ENCODE measurements around the gene HLA-A. TPM values are rescaled to one million over a fixed set of nuclear protein-coding genes. Genes with fewer than 3 reads are reported as not detected.

HLA-A gene
- total and polyA plus RNA-seq, 2 donors, result 741 to 1,655 TPM

DNA sequence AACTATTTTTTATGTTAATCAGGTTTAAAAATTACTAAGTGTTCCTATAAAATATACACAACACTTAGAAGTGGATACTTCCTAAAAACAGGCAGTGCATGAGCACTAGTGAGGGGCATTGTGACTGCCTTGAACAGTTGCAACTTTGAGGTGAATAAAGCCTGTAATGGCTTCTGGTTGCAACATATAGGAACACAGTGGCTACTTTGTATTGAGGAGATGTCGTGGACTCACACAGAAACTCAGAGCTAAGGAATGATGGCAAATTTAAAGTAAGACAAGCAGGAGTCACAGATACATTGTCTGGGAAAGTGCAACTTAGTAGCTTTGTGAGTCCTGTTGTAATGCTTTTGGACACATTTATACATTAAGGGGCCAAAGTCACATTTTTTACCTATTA, 861 bp upstream of the HLA-A start:
- H3K4me3 ChIP-seq (ENCODE audit: low read length in 2 of 2), result peak overlapping the region; percentile 62 to 95
- peak in 1 of 9 donors; percentile 31 for DNase-seq (ENCODE audit: low read depth in 6 of 9, low spot score in 9 of 9)
- peaks cover 5 to 17% of the 10 kb centered on the region in 2 donors for H3K4me1 ChIP-seq (ENCODE audit: control insufficient read depth in 2 of 2, insufficient read depth in 2 of 2, low read length in 2 of 2)
- no peaks in the 10 kb centered on the region for H3K27me3 ChIP-seq (ENCODE audit: control insufficient read depth in 2 of 2, insufficient read depth in 1 of 2, low read length in 1 of 2)
- peaks cover 13 to 29% of the 10 kb centered on the region in 2 donors for H3K36me3 ChIP-seq (ENCODE audit: control insufficient read depth in 2 of 2, insufficient read depth in 2 of 2, low read length in 1 of 2)
- WGBS, result 19% methylated on average over 1 of the region's 1 CpG
- no peaks in the 10 kb centered on the region for H3K9me3 ChIP-seq (ENCODE audit: control insufficient read depth in 2 of 2, insufficient read depth in 1 of 2, low read length in 1 of 2)
- peak overlapping the region; percentile 77 to 89 for H3K27ac ChIP-seq (ENCODE audit: low read depth in 1 of 2, low read length in 1 of 2)

DNA sequence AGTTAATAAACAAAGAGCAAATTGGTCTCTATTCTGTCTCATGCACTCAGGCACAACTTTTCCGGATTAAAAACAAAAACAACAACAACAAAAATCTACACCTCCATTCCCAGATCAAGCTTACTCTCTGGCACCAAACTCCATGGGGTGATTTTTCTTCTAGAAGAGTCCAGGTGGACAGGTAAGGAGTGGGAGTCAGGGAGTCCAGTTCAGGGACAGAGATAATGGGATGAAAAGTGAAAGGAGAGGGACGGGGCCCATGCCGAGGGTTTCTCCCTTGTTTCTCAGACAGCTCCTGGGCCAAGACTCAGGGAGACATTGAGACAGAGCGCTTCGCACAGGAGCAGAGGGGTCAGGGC, 437 bp upstream of the HLA-A start:
- Histone ChIP-seq H3K27ac (ENCODE audit: low read depth in 1 of 2, low read length in 1 of 2) (peak overlapping the region; percentile 77 to 89), H3K9me3 (ENCODE audit: control insufficient read depth in 2 of 2, insufficient read depth in 1 of 2, low read length in 1 of 2) (no peaks in the 10 kb centered on the region), H3K4me1 (ENCODE audit: control insufficient read depth in 2 of 2, insufficient read depth in 2 of 2, low read length in 2 of 2) (peaks cover 5 to 17% of the 10 kb centered on the region in 2 donors), H3K27me3 (ENCODE audit: control insufficient read depth in 2 of 2, insufficient read depth in 1 of 2, low read length in 1 of 2) (no peaks in the 10 kb centered on the region), H3K36me3 (ENCODE audit: control insufficient read depth in 2 of 2, insufficient read depth in 2 of 2, low read length in 1 of 2) (peaks cover 13 to 32% of the 10 kb centered on the region in 2 donors), H3K4me3 (ENCODE audit: low read length in 2 of 2) (peak overlapping the region; percentile 62 to 95)
- DNase-seq (ENCODE audit: low read depth in 6 of 9, low spot score in 9 of 9), result peak in 1 of 9 donors; percentile 26
- 8% methylated on average over 5 of the region's 5 CpGs for WGBS

DNA sequence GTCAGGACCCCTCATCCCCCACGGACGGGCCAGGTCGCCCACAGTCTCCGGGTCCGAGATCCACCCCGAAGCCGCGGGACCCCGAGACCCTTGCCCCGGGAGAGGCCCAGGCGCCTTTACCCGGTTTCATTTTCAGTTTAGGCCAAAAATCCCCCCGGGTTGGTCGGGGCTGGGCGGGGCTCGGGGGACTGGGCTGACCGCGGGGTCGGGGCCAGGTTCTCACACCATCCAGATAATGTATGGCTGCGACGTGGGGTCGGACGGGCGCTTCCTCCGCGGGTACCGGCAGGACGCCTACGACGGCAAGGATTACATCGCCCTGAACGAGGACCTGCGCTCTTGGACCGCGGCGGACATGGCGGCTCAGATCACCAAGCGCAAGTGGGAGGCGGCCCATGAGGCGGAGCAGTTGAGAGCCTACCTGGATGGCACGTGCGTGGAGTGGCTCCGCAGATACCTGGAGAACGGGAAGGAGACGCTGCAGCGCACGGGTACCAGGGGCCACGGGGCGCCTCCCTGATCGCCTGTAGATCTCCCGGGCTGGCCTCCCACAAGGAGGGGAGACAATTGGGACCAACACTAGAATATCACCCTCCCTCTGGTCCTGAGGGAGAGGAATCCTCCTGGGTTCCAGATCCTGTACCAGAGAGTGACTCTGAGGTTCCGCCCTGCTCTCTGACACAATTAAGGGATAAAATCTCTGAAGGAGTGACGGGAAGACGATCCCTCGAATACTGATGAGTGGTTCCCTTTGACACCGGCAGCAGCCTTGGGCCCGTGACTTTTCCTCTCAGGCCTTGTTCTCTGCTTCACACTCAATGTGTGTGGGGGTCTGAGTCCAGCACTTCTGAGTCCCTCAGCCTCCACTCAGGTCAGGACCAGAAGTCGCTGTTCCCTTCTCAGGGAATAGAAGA, 978 bp downstream of the HLA-A start:
- Histone ChIP-seq H3K4me1 (ENCODE audit: control insufficient read depth in 2 of 2, insufficient read depth in 2 of 2, low read length in 2 of 2) (peaks cover 5 to 17% of the 10 kb centered on the region in 2 donors), H3K9me3 (ENCODE audit: control insufficient read depth in 2 of 2, insufficient read depth in 1 of 2, low read length in 1 of 2) (no peaks in the 10 kb centered on the region), H3K36me3 (ENCODE audit: control insufficient read depth in 2 of 2, insufficient read depth in 2 of 2, low read length in 1 of 2) (peaks cover 13 to 41% of the 10 kb centered on the region in 2 donors), H3K4me3 (ENCODE audit: low read length in 2 of 2) (peak overlapping the region; percentile 62 to 95), H3K27ac (ENCODE audit: low read depth in 1 of 2, low read length in 1 of 2) (peak overlapping the region; percentile 66 to 97), H3K27me3 (ENCODE audit: control insufficient read depth in 2 of 2, insufficient read depth in 1 of 2, low read length in 1 of 2) (no peaks in the 10 kb centered on the region)
- DNase-seq (ENCODE audit: low read depth in 6 of 9, low spot score in 9 of 9), result peak in 1 of 9 donors; percentile 12
- 29% methylated on average over 58 of the region's 58 CpGs for WGBS

GRCh38 chr6:29945281-29945820, 3.0 kb downstream of the HLA-A start:
- peaks cover 5 to 17% of the 10 kb centered on the region in 2 donors for H3K4me1 ChIP-seq (ENCODE audit: control insufficient read depth in 2 of 2, insufficient read depth in 2 of 2, low read length in 2 of 2)
- H3K9me3 ChIP-seq (ENCODE audit: control insufficient read depth in 2 of 2, insufficient read depth in 1 of 2, low read length in 1 of 2), result no peaks in the 10 kb centered on the region
- peaks cover 15 to 56% of the 10 kb centered on the region in 2 donors for H3K36me3 ChIP-seq (ENCODE audit: control insufficient read depth in 2 of 2, insufficient read depth in 2 of 2, low read length in 1 of 2)
- no peak overlapping the region for H3K27ac ChIP-seq (ENCODE audit: low read depth in 1 of 2, low read length in 1 of 2)
- no peaks in the 10 kb centered on the region for H3K27me3 ChIP-seq (ENCODE audit: control insufficient read depth in 2 of 2, insufficient read depth in 1 of 2, low read length in 1 of 2)
- WGBS, result 87% methylated on average over 4 of the region's 4 CpGs
- peak overlapping the region in 1 of 2 donors; percentile 14 for H3K4me3 ChIP-seq (ENCODE audit: low read length in 2 of 2)
- no peak for DNase-seq (ENCODE audit: low read depth in 6 of 9, low spot score in 9 of 9)

- 95% methylated on average over 6 of the region's 6 CpGs for WGBS
- H3K27ac ChIP-seq (ENCODE audit: low read depth in 1 of 2, low read length in 1 of 2), result no peak overlapping the region
- no peak overlapping the region for H3K4me3 ChIP-seq (ENCODE audit: low read length in 2 of 2)
Measured at GRCh38 chr6:29946223-29947076, 4.1 kb downstream of the HLA-A start.

GRCh38 chr6:29947077-29947980, 5.0 kb downstream of the HLA-A start:
- Histone ChIP-seq H3K4me1 (ENCODE audit: control insufficient read depth in 2 of 2, insufficient read depth in 2 of 2, low read length in 2 of 2) (peaks cover 5 to 15% of the 10 kb centered on the region in 2 donors), H3K27me3 (ENCODE audit: control insufficient read depth in 2 of 2, insufficient read depth in 1 of 2, low read length in 1 of 2) (no peaks in the 10 kb centered on the region), H3K9me3 (ENCODE audit: control insufficient read depth in 2 of 2, insufficient read depth in 1 of 2, low read length in 1 of 2) (no peaks in the 10 kb centered on the region), H3K4me3 (ENCODE audit: low read length in 2 of 2) (no peak overlapping the region), H3K27ac (ENCODE audit: low read depth in 1 of 2, low read length in 1 of 2) (no peak overlapping the region), H3K36me3 (ENCODE audit: control insufficient read depth in 2 of 2, insufficient read depth in 2 of 2, low read length in 1 of 2) (peaks cover 15 to 56% of the 10 kb centered on the region in 2 donors)
- DNase-seq (ENCODE audit: low read depth in 6 of 9, low spot score in 9 of 9), result no peak
- 97% methylated on average over 3 of the region's 3 CpGs for WGBS

More at GRCh38 chr6:29946223-29947076, 4.1 kb downstream of the HLA-A start:
- Histone ChIP-seq H3K36me3 (ENCODE audit: control insufficient read depth in 2 of 2, insufficient read depth in 2 of 2, low read length in 1 of 2) (peaks cover 15 to 56% of the 10 kb centered on the region in 2 donors), H3K9me3 (ENCODE audit: control insufficient read depth in 2 of 2, insufficient read depth in 1 of 2, low read length in 1 of 2) (no peaks in the 10 kb centered on the region), H3K4me1 (ENCODE audit: control insufficient read depth in 2 of 2, insufficient read depth in 2 of 2, low read length in 2 of 2) (peaks cover 5 to 16% of the 10 kb centered on the region in 2 donors), H3K27me3 (ENCODE audit: control insufficient read depth in 2 of 2, insufficient read depth in 1 of 2, low read length in 1 of 2) (no peaks in the 10 kb centered on the region)
- no peak for DNase-seq (ENCODE audit: low read depth in 6 of 9, low spot score in 9 of 9)

DNA sequence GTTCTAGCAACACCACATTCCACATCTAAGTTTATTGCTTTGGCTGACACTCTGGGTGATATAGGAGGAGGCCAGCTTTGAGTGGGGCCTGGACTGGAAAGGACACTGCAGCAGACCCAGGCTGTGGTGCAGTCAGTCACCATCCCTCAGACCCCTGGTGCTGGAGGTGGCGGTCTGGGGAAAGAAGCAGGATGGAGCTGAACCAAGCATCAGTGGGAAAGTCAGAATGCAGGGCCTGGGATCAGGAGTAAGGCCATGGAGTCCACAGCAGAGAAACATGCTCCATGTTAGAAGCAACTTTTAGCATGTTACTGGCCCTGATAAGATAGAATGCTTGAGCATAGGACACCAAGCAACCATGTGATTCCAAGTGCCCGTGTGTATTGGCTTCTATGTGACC, 5.9 kb downstream of the HLA-A start:
- H3K36me3 ChIP-seq (ENCODE audit: control insufficient read depth in 2 of 2, insufficient read depth in 2 of 2, low read length in 1 of 2), result peaks cover 15 to 56% of the 10 kb centered on the region in 2 donors
- no peak overlapping the region for H3K4me3 ChIP-seq (ENCODE audit: low read length in 2 of 2)
- WGBS, result 89% methylated on average over 2 of the region's 2 CpGs
- DNase-seq (ENCODE audit: low read depth in 6 of 9, low spot score in 9 of 9), result no peak
- H3K4me1 ChIP-seq (ENCODE audit: control insufficient read depth in 2 of 2, insufficient read depth in 2 of 2, low read length in 2 of 2), result peaks cover 3 to 13% of the 10 kb centered on the region in 2 donors
- no peaks in the 10 kb centered on the region for H3K9me3 ChIP-seq (ENCODE audit: control insufficient read depth in 2 of 2, insufficient read depth in 1 of 2, low read length in 1 of 2)
- no peaks in the 10 kb centered on the region for H3K27me3 ChIP-seq (ENCODE audit: control insufficient read depth in 2 of 2, insufficient read depth in 1 of 2, low read length in 1 of 2)
- no peak overlapping the region for H3K27ac ChIP-seq (ENCODE audit: low read depth in 1 of 2, low read length in 1 of 2)

DNA sequence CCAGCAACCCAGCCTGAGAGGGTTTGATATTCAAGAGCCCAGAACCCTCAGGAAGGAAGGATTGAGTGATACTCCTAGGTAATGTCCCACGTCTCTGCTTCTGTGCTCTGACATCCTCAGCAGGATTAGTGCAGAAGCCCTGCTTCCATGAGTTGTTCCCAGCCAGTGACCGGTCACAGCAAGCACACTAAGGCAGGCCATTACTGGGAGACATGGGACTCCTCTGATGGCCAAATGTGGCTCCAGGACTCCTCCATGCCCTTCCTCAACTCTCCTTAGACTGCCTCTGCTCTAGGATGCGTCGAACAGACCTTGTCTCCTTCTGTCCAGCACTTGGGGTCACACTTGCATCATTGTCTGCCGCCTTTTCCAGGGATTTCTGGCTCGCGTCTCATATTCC, 7.6 kb downstream of the HLA-A start:
- Histone ChIP-seq H3K27me3 (ENCODE audit: control insufficient read depth in 2 of 2, insufficient read depth in 1 of 2, low read length in 1 of 2) (no peaks in the 10 kb centered on the region), H3K9me3 (ENCODE audit: control insufficient read depth in 2 of 2, insufficient read depth in 1 of 2, low read length in 1 of 2) (no peaks in the 10 kb centered on the region), H3K4me3 (ENCODE audit: low read length in 2 of 2) (no peak overlapping the region), H3K36me3 (ENCODE audit: control insufficient read depth in 2 of 2, insufficient read depth in 2 of 2, low read length in 1 of 2) (peaks cover 7 to 39% of the 10 kb centered on the region in 2 donors), H3K27ac (ENCODE audit: low read depth in 1 of 2, low read length in 1 of 2) (no peak overlapping the region), H3K4me1 (ENCODE audit: control insufficient read depth in 2 of 2, insufficient read depth in 2 of 2, low read length in 2 of 2) (no peaks in the 10 kb centered on the region)
- WGBS, result 96% methylated on average over 7 of the region's 7 CpGs
- DNase-seq (ENCODE audit: low read depth in 6 of 9, low spot score in 9 of 9), result no peak
